HepG2 (cell line): ENCODE measurements around the gene BRAP. TPM values are rescaled to one million over a fixed set of nuclear protein-coding genes. Genes with fewer than 3 reads are reported as not detected.

Source experiments
- AGO2 ChIP-seq: fragments of 200-400 bp; formaldehyde crosslinking; optimal IDR thresholded peaks from 2 replicates; pipeline ENCODE3; 2017; ENCODE audit warnings: mild to moderate bottlenecking, low read depth, low read length, moderate library complexity
- FOXM1 ChIP-seq: sonication (generic); formaldehyde crosslinking; IDR thresholded peaks from 2 replicates; pipeline ENCODE4 v1.5.0; 2020; ENCODE audit warnings: missing genetic modification reagents
- GMEB1 ChIP-seq: sonication (generic); formaldehyde crosslinking; IDR thresholded peaks from 2 replicates; pipeline ENCODE4 v1.5.1; 2020; ENCODE audit warnings: missing genetic modification reagents, mild to moderate bottlenecking, borderline replicate concordance
- HNF1A ChIP-seq, 2 experiments: sonication (generic) in 1 of 2; formaldehyde crosslinking in 1 of 2; IDR thresholded peaks; 2 replicates each; pipeline versions ENCODE4 v1.4.0 to v1.6.1; 2016 to 2020; ENCODE audit warnings: borderline replicate concordance in 1 of 2, low read depth in 1 of 2, mild to moderate bottlenecking in 1 of 2, missing genetic modification reagents in 1 of 2
- MAFK ChIP-seq, 2 experiments: IDR thresholded peaks in 1 of 2; conservative IDR thresholded peaks in 1 of 2; 2 replicates each; pipeline ENCODE4 v1.6.1; 2011; ENCODE audit warnings: improper control_type of control experiment in 2 of 2, low read length in 2 of 2
- PAXIP1 ChIP-seq: sonication (generic); formaldehyde crosslinking; conservative IDR thresholded peaks from 2 replicates; pipeline ENCODE4 v1.4.0; 2020; ENCODE audit warnings: mild to moderate bottlenecking, missing genetic modification reagents, moderate library complexity
- ZMAT3 ChIP-seq: sonication (generic); formaldehyde crosslinking; conservative IDR thresholded peaks from 2 replicates; pipeline ENCODE4 v1.7.0; 2021; ENCODE audit warnings: missing genetic modification reagents
- ZNF256 ChIP-seq: sonication (generic); formaldehyde crosslinking; conservative IDR thresholded peaks from 2 replicates; pipeline ENCODE4 v1.4.0; 2020; ENCODE audit warnings: missing genetic modification reagents
- ZNF646 ChIP-seq: sonication (generic); formaldehyde crosslinking; IDR thresholded peaks from 2 replicates; pipeline ENCODE4 v1.9.0; 2021; ENCODE audit warnings: mild to moderate bottlenecking, missing genetic modification reagents
- polyA plus RNA-seq, 8 experiments: library from polyadenylated mRNA; depleted of rRNA in 3 of 8; stranded (reverse) in 7 of 8; unstranded in 1 of 8; fragments of >200 nt; fragmentation: Illumina TruSeq in 4 of 8; extraction: Trizol in 4 of 8; gene quantifications; 2 replicates each; pipeline versions ENCODE4 v1.2.1 to v1.2.3, GENCODE V29; 2011 to 2016; ENCODE audit warnings: low read depth in 4 of 8, missing spikeins in 1 of 8, mixed read lengths in 1 of 8; ENCODE audit not compliant: insufficient read depth in 1 of 8
- total RNA-seq, 5 experiments: library from RNA; depleted of rRNA; stranded (reverse); fragments of >200 nt; fragmentation: Illumina TruSeq; extraction: Trizol; gene quantifications; 2 replicates each; pipeline ENCODE4 v1.2.3, GENCODE V29; 2016; ENCODE audit warnings: low read depth in 1 of 5

Gene BRAP
- total and polyA plus RNA-seq, 2 of the 13 experiments (the other 11 are each of a cell fraction or from before 2014, with no cell fraction given): 8.1 to 15.4 TPM

GRCh38 chr12:111599453-111600204 lies 86.1 kb downstream of the BRAP start (continued):
- no peak for TF ChIP-seq PAXIP1 (CRISPR knock-in tag)
- TF ChIP-seq FOXM1 (CRISPR knock-in tag): no peak
- 0 out of 2 replicates have a peak, but pooled peaks have one; percentile 18 for TF ChIP-seq ZMAT3 (CRISPR knock-in tag)
- TF ChIP-seq GMEB1 (CRISPR knock-in tag): no peak
- no peak for TF ChIP-seq HNF1A (IDR thresholded peaks at IDR 0.05; ENCODE audit: low read depth)
- peak; percentile 29; the same call in 1 of the 2 replicates for TF ChIP-seq HNF1A (CRISPR knock-in tag; IDR thresholded peaks at IDR 0.05; ENCODE audit: borderline replicate concordance)
- peak; percentile 97 for TF ChIP-seq AGO2
- TF ChIP-seq MAFK (conservative IDR thresholded peaks at IDR 0.05 in 1 of 2, IDR thresholded peaks at IDR 0.05 in 1 of 2; ENCODE audit: low read length in 2 of 2): no peak
- no peak for TF ChIP-seq ZNF646 (CRISPR knock-in tag)
- TF ChIP-seq ZNF256 (CRISPR knock-in tag): no peak
